Embryonic facial prominence (tissue), 1 donor: ENCODE results near the gene HARS1.
"Not testable (repeated sequence)": the region's sequence is repeated elsewhere in the genome, so short reads cannot be mapped to it uniquely, and the experiment has no call there.

Source experiments
- DNase-seq: peaks from one replicate; pipeline ENCODE4 v3.0.0-alpha.2; 2016; ENCODE audit errors: extremely low spot score

HARS1 gene

DNA sequence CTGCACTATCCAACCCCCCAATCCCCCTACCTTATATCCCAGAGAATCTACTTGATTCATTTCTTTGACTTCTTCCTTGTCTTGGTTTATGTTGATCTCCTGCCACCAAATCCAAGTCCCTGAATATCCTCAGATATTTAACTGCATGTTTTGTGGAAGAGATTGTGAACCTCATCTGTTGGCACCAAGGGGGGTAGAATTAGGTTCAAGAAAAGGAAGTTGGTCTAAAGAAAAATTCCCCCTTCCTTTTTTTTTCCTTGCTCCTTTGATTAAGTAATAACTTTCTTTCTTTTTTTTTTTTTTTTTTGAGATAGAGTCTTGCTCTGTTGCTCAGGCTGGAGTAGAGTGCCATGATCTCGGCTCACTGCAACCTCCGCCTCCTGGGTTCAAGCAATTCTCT, 57.7 kb downstream of the HARS1 start:
- DNase-seq: no peak

DNA sequence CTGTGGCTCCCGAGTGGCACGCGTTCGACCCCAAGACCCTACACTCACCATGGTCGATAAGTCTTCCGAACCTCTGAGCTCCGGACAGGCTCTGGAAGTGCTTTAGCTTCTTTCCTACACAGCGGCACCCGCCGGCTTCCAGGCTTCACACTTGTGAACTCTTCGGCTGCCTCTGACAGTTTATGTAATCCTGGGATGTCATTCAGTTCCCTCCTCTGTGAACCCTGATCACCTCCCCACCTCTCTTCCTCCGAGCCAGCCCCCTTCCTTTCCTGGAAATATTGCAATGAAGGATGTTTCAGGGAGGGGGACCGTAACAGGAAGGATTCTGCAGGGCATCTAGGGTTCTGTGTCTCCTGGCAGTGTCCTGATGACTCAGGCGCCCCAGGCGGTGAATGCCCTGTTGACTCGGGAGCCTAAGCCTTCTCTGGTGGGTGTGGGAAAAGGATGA, 58.1 kb downstream of the HARS1 start, which contains the start of gene CD14:
Gene CD14, minus strand, starts transcription at position 155 of the 451 bp plus-strand sequence. Its CDS starts 104 bp downstream, at position 51.
- no peak for DNase-seq

DNA sequence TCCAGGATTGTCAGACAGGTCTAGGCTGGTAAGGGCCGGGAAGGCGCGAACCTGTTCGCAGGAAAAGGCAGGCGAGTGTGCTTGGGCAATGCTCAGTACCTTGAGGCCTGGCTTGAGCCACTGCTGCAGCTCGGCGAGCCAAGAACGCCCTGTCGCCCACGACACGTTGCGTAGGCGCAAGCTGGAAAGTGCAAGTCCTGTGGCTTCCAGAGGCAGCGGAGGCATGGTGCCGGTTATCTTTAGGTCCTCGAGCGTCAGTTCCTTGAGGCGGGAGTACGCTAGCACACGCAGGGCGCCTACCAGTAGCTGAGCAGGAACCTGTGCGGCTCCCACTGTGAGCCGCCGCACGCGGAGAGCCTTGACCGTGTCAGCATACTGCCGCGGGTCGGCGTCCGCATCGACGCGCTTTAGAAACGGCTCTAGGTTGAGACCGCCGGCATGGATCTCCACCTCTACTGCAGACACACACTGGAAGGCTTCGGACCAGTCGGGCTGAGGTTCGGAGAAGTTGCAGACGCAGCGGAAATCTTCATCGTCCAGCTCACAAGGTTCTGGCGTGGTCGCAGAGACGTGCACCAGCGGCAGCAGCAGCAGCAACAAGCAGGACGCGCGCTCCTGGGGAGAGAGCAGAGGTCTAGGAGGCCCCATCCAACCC, 58.7 kb downstream of the HARS1 start:
- DNase-seq: no peak

- no peak for DNase-seq
These were observed 59.3 kb downstream of the HARS1 start for GRCh38 chr5:140631831-140632365.

- no peak for DNase-seq
These were observed 60.1 kb downstream of the HARS1 start for GRCh38 chr5:140631036-140631417.

GRCh38 chr5:140630292-140631035, 60.7 kb downstream of the HARS1 start:
- no peak for DNase-seq

- DNase-seq: no peak
These were observed 62.5 kb downstream of the HARS1 start for GRCh38 chr5:140628711-140629110.

DNA sequence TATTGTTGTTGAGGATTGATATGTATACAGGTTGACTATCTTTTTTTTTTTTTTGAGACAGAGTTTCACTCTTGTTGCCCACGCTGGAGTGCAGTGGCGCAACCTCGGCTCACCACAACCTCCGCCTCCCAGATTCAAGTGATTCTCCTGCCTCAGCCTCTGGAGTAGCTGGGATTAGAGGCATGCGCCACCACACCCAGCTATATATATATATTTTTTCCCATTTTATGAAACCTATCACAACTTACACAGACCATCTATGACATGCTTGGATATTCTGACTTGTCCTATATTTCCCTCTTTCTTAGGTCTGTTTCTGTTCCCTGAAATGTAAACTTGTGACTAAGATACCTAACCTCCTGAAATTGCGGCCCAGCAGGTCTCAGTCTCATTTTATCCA, 63.2 kb downstream of the HARS1 start:
- no peak for DNase-seq

- not testable (repeated sequence) for DNase-seq
These were observed 66.3 kb downstream of the HARS1 start for GRCh38 chr5:140624886-140625285.
